Kidney epithelial cell (primary cell): Measurements from ENCODE around the gene CBFA2T2. TPM values are rescaled to one million over a fixed set of nuclear protein-coding genes. Genes with fewer than 3 reads are reported as not detected.

Experiments used
- DNase-seq: peaks from one replicate; pipeline ENCODE4 v3.0.0-alpha.2; 2010; ENCODE audit warnings: low read depth
- H3K27me3 ChIP-seq: 2 replicates; pipeline ENCODE4 v1.6.0; 2011; ENCODE audit warnings: low read length; ENCODE audit not compliant: control insufficient read depth, insufficient read depth
- H3K36me3 ChIP-seq: 2 replicates; pipeline ENCODE4 v1.5.1; 2011; ENCODE audit warnings: low read length; ENCODE audit not compliant: control insufficient read depth, insufficient read depth
- H3K4me3 ChIP-seq: 2 replicates; pipeline ENCODE4 v1.5.1; 2011; ENCODE audit warnings: low read depth, mild to moderate bottlenecking, control low read depth, low read length
- CTCF ChIP-seq: IDR thresholded peaks from 2 replicates; pipeline ENCODE4 v1.5.1; 2011; ENCODE audit warnings: mild to moderate bottlenecking, moderate library complexity, low read length, control low read depth, inconsistent platforms; ENCODE audit not compliant: insufficient read depth, poor library complexity, severe bottlenecking
- total RNA-seq: library from RNA; depleted of rRNA; stranded (reverse); fragments of >200 nt; gene quantifications from 2 replicates; pipeline ENCODE4 v1.2.3, GENCODE V29; 2015

Gene CBFA2T2
- total RNA-seq, 1 donor from 2014 or later = 13.4 TPM

GRCh38 chr20:33653218-33653899, 163.5 kb downstream of the CBFA2T2 start:
- peaks cover 3% of the 10 kb centered on the region for H3K27me3 ChIP-seq
- no peaks in the 10 kb centered on the region for H3K36me3 ChIP-seq
- TF ChIP-seq CTCF = peak; percentile 94
- H3K4me3 ChIP-seq = no peak overlapping the region
- DNase-seq = no peak

GRCh38 chr20:33653900-33654596, 164.2 kb downstream of the CBFA2T2 start:
- Histone ChIP-seq H3K36me3 (no peaks in the 10 kb centered on the region), H3K27me3 (peaks cover 3% of the 10 kb centered on the region), H3K4me3 (no peak overlapping the region)
- DNase-seq = no peak
- TF ChIP-seq CTCF = no peak

GRCh38 chr20:33654680-33655161, 164.8 kb downstream of the CBFA2T2 start:
- Histone ChIP-seq H3K4me3 (no peak overlapping the region), H3K36me3 (no peaks in the 10 kb centered on the region), H3K27me3 (peaks cover 3% of the 10 kb centered on the region)
- DNase-seq = no peak
- no peak for TF ChIP-seq CTCF

DNA sequence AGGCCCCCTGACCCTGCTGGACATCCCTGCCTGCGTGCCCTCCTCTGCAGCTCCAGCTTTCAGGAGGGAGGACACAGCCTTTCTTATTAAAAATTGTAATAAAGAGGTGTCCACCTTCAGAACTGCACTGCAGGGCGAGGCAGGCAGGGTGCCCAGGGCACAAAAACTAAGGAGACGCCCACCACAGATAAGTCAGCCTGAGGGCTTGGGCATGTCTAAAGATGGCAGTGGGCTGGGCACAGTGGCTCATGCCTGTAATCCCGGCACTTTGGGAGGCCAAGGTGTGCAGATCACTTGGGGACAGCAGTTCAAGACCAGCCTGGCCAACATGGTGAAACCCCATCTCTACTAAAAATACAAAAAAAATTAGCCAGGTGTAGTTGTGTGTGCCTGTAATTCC, 165.3 kb downstream of the CBFA2T2 start:
- no peak for TF ChIP-seq CTCF
- Histone ChIP-seq H3K36me3 (no peaks in the 10 kb centered on the region), H3K27me3 (peaks cover 3% of the 10 kb centered on the region), H3K4me3 (no peak overlapping the region)
- DNase-seq = no peak

GRCh38 chr20:33656010-33656782, 166.3 kb downstream of the CBFA2T2 start:
- DNase-seq = no peak
- TF ChIP-seq CTCF = no peak
- Histone ChIP-seq H3K27me3 (peaks cover 3% of the 10 kb centered on the region), H3K36me3 (no peaks in the 10 kb centered on the region), H3K4me3 (no peak overlapping the region)
